ENCODE results near the gene ARTN. TPM values are rescaled to one million over a fixed set of nuclear protein-coding genes. Genes with fewer than 3 reads are reported as not detected.

The ARTN gene
- total RNA-seq (1 to 10 TPM in 1 of 4 donors, under 1 TPM in 3; 0.40 to 1.3 (median 0.52) TPM), polyA plus RNA-seq (0.34 TPM)
- long read RNA-seq, donor 1: 0 reads
- long read RNA-seq, donor 2: 0 reads
- long read RNA-seq, donor 3: 0 reads
- long read RNA-seq, donor 4, partial matches to known transcripts: 0 of 1 reads
- long read RNA-seq, donor 4, other reads (novel, unspliced or antisense): 0 of 1 reads

GRCh38 chr1:43933386-43934100 is at the start of gene ARTN:
ARTN (plus strand) TSS chr1:43933801; CDS start chr1:43935657, 1,856 bp downstream.
- no peaks in the 10 kb centered on the region for H3K27me3 ChIP-seq (ENCODE audit: control insufficient read depth, insufficient read depth)
- WGBS: 2% methylated on average over 42 of the region's 42 CpGs
- DNase-seq: peak in 1 of 3 donors; percentile 36
- intact Hi-C loops (cut with DNase I): loop anchor here in 2 of 4 donors (2.0 to 5.0 kb wide), 2 partner anchors 171 kb away; no protein-coding TSS in a partner anchor
- H3K9me3 ChIP-seq (ENCODE audit: control insufficient read depth, low read length): no peaks in the 10 kb centered on the region
- H3K27ac ChIP-seq (ENCODE audit: low read length): no peak within 1 kb of the TSS
- ATAC-seq: peak; percentile 1 to 2
- peak within 1 kb of the TSS; percentile 31 for H3K4me3 ChIP-seq (ENCODE audit: low read length)
- H3K4me1 ChIP-seq (ENCODE audit: control insufficient read depth, insufficient read depth, low read length): peaks cover 4% of the 10 kb centered on the region

GRCh38 chr1:43885279-43885801 is 48.3 kb upstream of the ARTN start:
- no peak for ATAC-seq
- Histone ChIP-seq H3K4me3 (ENCODE audit: low read length) (no peak overlapping the region), H3K27ac (ENCODE audit: low read length) (no peak overlapping the region), H3K4me1 (ENCODE audit: control insufficient read depth, insufficient read depth, low read length) (no peaks in the 10 kb centered on the region), H3K27me3 (ENCODE audit: control insufficient read depth, insufficient read depth) (no peaks in the 10 kb centered on the region), H3K9me3 (ENCODE audit: control insufficient read depth, low read length) (no peaks in the 10 kb centered on the region)
- DNase-seq: no peak
- 88% methylated on average over 12 of the region's 12 CpGs for WGBS
- intact Hi-C loops (cut with DNase I): no loop called here

- no peak for DNase-seq
- H3K4me1 ChIP-seq (ENCODE audit: control insufficient read depth, insufficient read depth, low read length): no peaks in the 10 kb centered on the region
- H3K9me3 ChIP-seq (ENCODE audit: control insufficient read depth, low read length): no peaks in the 10 kb centered on the region
- H3K27me3 ChIP-seq (ENCODE audit: control insufficient read depth, insufficient read depth): no peaks in the 10 kb centered on the region
- ATAC-seq: no peak
- H3K4me3 ChIP-seq (ENCODE audit: low read length): no peak overlapping the region
- H3K27ac ChIP-seq (ENCODE audit: low read length): no peak overlapping the region
- intact Hi-C loops (cut with DNase I): no loop called here
Measured at GRCh38 chr1:43887748-43888147, 45.9 kb upstream of the ARTN start.

GRCh38 chr1:43890815-43891214 is 42.8 kb upstream of the ARTN start:
- intact Hi-C loops (cut with DNase I): no loop called here
- no peak for DNase-seq
- no peak overlapping the region for H3K4me3 ChIP-seq (ENCODE audit: low read length)
- H3K9me3 ChIP-seq (ENCODE audit: control insufficient read depth, low read length): no peaks in the 10 kb centered on the region
- H3K27me3 ChIP-seq (ENCODE audit: control insufficient read depth, insufficient read depth): no peaks in the 10 kb centered on the region
- no peaks in the 10 kb centered on the region for H3K4me1 ChIP-seq (ENCODE audit: control insufficient read depth, insufficient read depth, low read length)
- H3K27ac ChIP-seq (ENCODE audit: low read length): no peak overlapping the region
- no peak for ATAC-seq
- WGBS: 92% methylated on average over 5 of the region's 5 CpGs

GRCh38 chr1:43893006-43893405 is 40.6 kb upstream of the ARTN start:
- peak in 1 of 2 donors; percentile 42 for ATAC-seq

GRCh38 chr1:43898981-43899380 is 34.6 kb upstream of the ARTN start:
- Histone ChIP-seq H3K27ac (ENCODE audit: low read length) (no peak overlapping the region), H3K9me3 (ENCODE audit: control insufficient read depth, low read length) (no peaks in the 10 kb centered on the region), H3K27me3 (ENCODE audit: control insufficient read depth, insufficient read depth) (no peaks in the 10 kb centered on the region), H3K4me1 (ENCODE audit: control insufficient read depth, insufficient read depth, low read length) (peaks cover 2% of the 10 kb centered on the region), H3K4me3 (ENCODE audit: low read length) (no peak overlapping the region)
- WGBS: 99% methylated on average over 12 of the region's 12 CpGs
- ATAC-seq: no peak
- no peak for DNase-seq
- intact Hi-C loops (cut with DNase I): no loop called here

More at GRCh38 chr1:43893006-43893405, 40.6 kb upstream of the ARTN start:
- no peak for DNase-seq
- Histone ChIP-seq H3K9me3 (ENCODE audit: control insufficient read depth, low read length) (no peaks in the 10 kb centered on the region), H3K27me3 (ENCODE audit: control insufficient read depth, insufficient read depth) (no peaks in the 10 kb centered on the region), H3K4me3 (ENCODE audit: low read length) (no peak overlapping the region), H3K27ac (ENCODE audit: low read length) (no peak overlapping the region), H3K4me1 (ENCODE audit: control insufficient read depth, insufficient read depth, low read length) (peaks cover 2% of the 10 kb centered on the region)
- intact Hi-C loops (cut with DNase I): no loop called here
- WGBS: 22% methylated on average over 1 of the region's 1 CpG

- H3K27me3 ChIP-seq (ENCODE audit: control insufficient read depth, insufficient read depth): no peaks in the 10 kb centered on the region
- DNase-seq (no peak), ATAC-seq (no peak)
- intact Hi-C loops (cut with DNase I): no loop called here
- 90% methylated on average over 3 of the region's 3 CpGs for WGBS
- no peaks in the 10 kb centered on the region for H3K9me3 ChIP-seq (ENCODE audit: control insufficient read depth, low read length)
- H3K4me1 ChIP-seq (ENCODE audit: control insufficient read depth, insufficient read depth, low read length): peaks cover 2% of the 10 kb centered on the region
- no peak overlapping the region for H3K4me3 ChIP-seq (ENCODE audit: low read length)
- H3K27ac ChIP-seq (ENCODE audit: low read length): no peak overlapping the region
Measured at GRCh38 chr1:43900386-43900785, 33.2 kb upstream of the ARTN start.

- ATAC-seq (peak in 1 of 2 donors; percentile 23), DNase-seq (no peak)
- H3K4me3 ChIP-seq (ENCODE audit: low read length): no peak overlapping the region
- H3K27ac ChIP-seq (ENCODE audit: low read length): no peak overlapping the region
- H3K4me1 ChIP-seq (ENCODE audit: control insufficient read depth, insufficient read depth, low read length): peaks cover 2% of the 10 kb centered on the region
- no peaks in the 10 kb centered on the region for H3K9me3 ChIP-seq (ENCODE audit: control insufficient read depth, low read length)
- 82% methylated on average over 7 of the region's 7 CpGs for WGBS
- H3K27me3 ChIP-seq (ENCODE audit: control insufficient read depth, insufficient read depth): no peaks in the 10 kb centered on the region
- intact Hi-C loops (cut with DNase I): no loop called here
Measured at GRCh38 chr1:43901196-43901961, 32.2 kb upstream of the ARTN start.

GRCh38 chr1:43902058-43902831 is 31.4 kb upstream of the ARTN start:
- no peak overlapping the region for H3K4me3 ChIP-seq (ENCODE audit: low read length)
- H3K4me1 ChIP-seq (ENCODE audit: control insufficient read depth, insufficient read depth, low read length): peaks cover 2% of the 10 kb centered on the region
- DNase-seq (no peak), ATAC-seq (no peak)
- H3K9me3 ChIP-seq (ENCODE audit: control insufficient read depth, low read length): no peaks in the 10 kb centered on the region
- WGBS: 96% methylated on average over 4 of the region's 4 CpGs
- H3K27me3 ChIP-seq (ENCODE audit: control insufficient read depth, insufficient read depth): no peaks in the 10 kb centered on the region
- no peak overlapping the region for H3K27ac ChIP-seq (ENCODE audit: low read length)
- intact Hi-C loops (cut with DNase I): no loop called here

- 49% methylated on average over 7 of the region's 7 CpGs for WGBS
- H3K9me3 ChIP-seq (ENCODE audit: control insufficient read depth, low read length): no peaks in the 10 kb centered on the region
- H3K4me3 ChIP-seq (ENCODE audit: low read length): no peak overlapping the region
- no peak overlapping the region for H3K27ac ChIP-seq (ENCODE audit: low read length)
- H3K4me1 ChIP-seq (ENCODE audit: control insufficient read depth, insufficient read depth, low read length): no peaks in the 10 kb centered on the region
- ATAC-seq: no peak
- intact Hi-C loops (cut with DNase I): no loop called here
- H3K27me3 ChIP-seq (ENCODE audit: control insufficient read depth, insufficient read depth): no peaks in the 10 kb centered on the region
- DNase-seq: no peak
Measured at GRCh38 chr1:43904660-43905551, 28.7 kb upstream of the ARTN start.
